ENCODE data around the gene CXCL17.

The CXCL17 gene

DNA sequence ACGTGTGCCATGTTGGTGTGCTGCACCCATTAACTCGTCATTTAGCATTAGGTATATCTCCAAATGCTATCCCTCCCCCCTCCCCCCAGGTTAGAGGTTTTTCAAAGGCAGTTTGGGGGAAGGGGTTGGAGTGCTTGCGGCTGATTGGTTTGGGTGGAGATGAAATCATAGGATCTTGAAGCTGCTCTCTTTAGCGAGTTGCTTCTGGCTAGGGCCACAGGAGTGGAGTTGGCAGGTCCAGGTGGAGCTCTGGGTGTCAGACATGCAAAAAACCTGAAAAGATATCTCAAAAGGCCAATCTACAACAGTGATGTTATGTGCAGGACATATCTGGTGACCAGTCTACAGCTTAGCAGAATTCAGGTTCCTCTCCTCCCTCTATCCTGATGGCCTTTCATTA lies 32.6 kb upstream of the CXCL17 start:
- H2AFZ ChIP-seq (ENCODE audit: low read length, unreplicated experiment) = no peak overlapping the region
- H3K27ac ChIP-seq (ENCODE audit: low read depth, low read length) = no peak overlapping the region
- no peaks in the 10 kb centered on the region for H3K27me3 ChIP-seq (ENCODE audit: insufficient read depth, low read length)
- H3K4me3 ChIP-seq (ENCODE audit: low read depth, low read length) = no peak overlapping the region
- H3K4me1 ChIP-seq (ENCODE audit: control insufficient read depth, insufficient read depth, low read length, unreplicated experiment) = peaks cover 14% of the 10 kb centered on the region
- no peaks in the 10 kb centered on the region for H3K36me3 ChIP-seq (ENCODE audit: insufficient read depth, low read length)
- no peaks in the 10 kb centered on the region for H3K79me2 ChIP-seq (ENCODE audit: control insufficient read depth, insufficient read depth, low read length, unreplicated experiment)

DNA sequence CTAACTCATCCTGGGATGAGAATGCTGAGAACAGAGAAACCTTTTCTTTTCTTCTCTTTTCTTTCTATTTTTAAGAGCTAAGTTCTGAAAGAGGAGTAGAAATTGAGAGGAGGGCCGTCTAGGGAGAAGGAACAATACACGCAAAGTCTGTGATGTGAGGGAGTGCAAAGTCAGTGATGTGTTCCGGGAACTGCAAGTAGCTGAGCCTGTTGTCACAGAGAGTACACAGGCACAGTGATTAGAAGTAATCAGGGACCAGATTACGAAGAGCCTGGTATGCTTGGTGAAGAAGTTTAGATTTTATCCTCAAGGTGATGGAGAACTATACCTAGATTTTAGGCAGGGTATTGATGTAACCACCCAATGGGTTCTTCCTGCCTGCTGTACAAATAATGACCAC lies 32.0 kb upstream of the CXCL17 start:
- Histone ChIP-seq H3K79me2 (ENCODE audit: control insufficient read depth, insufficient read depth, low read length, unreplicated experiment) (no peaks in the 10 kb centered on the region), H3K4me3 (ENCODE audit: low read depth, low read length) (no peak overlapping the region), H3K27ac (ENCODE audit: low read depth, low read length) (no peak overlapping the region), H2AFZ (ENCODE audit: low read length, unreplicated experiment) (no peak overlapping the region), H3K36me3 (ENCODE audit: insufficient read depth, low read length) (no peaks in the 10 kb centered on the region), H3K27me3 (ENCODE audit: insufficient read depth, low read length) (no peaks in the 10 kb centered on the region), H3K4me1 (ENCODE audit: control insufficient read depth, insufficient read depth, low read length, unreplicated experiment) (peaks cover 17% of the 10 kb centered on the region)

DNA sequence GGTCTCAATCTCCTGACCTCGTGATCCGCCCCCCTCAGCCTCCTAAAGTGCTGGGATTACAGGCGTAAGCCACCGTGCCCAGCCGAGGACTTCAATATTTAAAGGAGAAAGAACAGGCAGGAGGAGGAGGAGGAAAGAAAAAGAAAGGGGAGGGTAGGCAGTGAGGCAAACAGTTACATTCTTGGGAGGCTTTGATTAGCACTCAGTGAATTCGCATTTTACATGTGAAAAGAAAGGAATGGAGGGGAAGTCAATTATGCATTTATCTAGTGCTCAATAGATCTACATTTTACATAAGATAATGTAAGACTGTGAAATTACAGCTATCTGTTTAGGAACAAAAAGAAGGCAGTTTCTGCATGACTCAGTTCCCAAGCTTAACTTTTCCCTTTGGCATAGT lies 30.9 kb upstream of the CXCL17 start:
- H3K36me3 ChIP-seq (ENCODE audit: insufficient read depth, low read length) = no peaks in the 10 kb centered on the region
- H3K27me3 ChIP-seq (ENCODE audit: insufficient read depth, low read length) = no peaks in the 10 kb centered on the region
- no peaks in the 10 kb centered on the region for H3K79me2 ChIP-seq (ENCODE audit: control insufficient read depth, insufficient read depth, low read length, unreplicated experiment)
- no peak overlapping the region for H3K4me3 ChIP-seq (ENCODE audit: low read depth, low read length)
- H3K4me1 ChIP-seq (ENCODE audit: control insufficient read depth, insufficient read depth, low read length, unreplicated experiment) = peaks cover 21% of the 10 kb centered on the region
- H2AFZ ChIP-seq (ENCODE audit: low read length, unreplicated experiment) = no peak overlapping the region
- H3K27ac ChIP-seq (ENCODE audit: low read depth, low read length) = no peak overlapping the region

DNA sequence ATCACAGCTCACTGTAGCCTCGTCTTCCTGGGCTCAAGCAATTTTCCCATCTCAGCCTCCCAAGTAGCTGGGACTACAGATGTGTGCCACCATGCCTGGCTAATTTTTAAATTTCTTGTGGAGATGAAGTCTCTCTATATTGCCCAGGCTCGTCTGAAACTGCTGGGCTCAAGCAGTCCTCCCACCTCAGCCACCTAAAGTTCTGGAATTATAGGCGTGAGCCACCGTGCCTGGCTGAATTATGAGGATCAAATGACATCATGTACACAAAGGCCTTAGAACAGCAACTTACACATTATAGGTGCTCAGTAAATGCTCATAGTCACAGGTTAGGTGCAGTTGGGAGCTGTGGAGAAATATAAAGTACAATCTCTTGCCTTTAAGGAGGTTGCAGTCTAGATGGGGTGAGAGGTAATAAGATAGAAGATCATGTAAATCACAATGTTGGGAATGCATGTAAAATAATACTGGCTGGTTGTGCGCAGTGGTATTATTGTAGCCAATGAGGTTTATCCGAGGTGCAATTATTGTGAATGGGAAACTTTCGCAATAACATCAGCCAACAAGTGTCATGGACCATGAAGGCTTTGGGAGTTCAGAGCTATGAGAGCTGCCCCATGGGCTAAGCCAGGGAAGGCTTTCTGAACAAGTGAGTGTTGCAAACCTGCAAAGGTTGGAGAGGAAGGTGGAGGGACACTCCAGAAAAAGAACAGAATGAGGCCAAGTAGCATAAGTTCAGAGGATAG lies 29.8 kb upstream of the CXCL17 start:
- no peak overlapping the region for H3K27ac ChIP-seq (ENCODE audit: low read depth, low read length)
- H3K36me3 ChIP-seq (ENCODE audit: insufficient read depth, low read length) = no peaks in the 10 kb centered on the region
- no peaks in the 10 kb centered on the region for H3K79me2 ChIP-seq (ENCODE audit: control insufficient read depth, insufficient read depth, low read length, unreplicated experiment)
- no peak overlapping the region for H3K4me3 ChIP-seq (ENCODE audit: low read depth, low read length)
- H2AFZ ChIP-seq (ENCODE audit: low read length, unreplicated experiment) = no peak overlapping the region
- H3K4me1 ChIP-seq (ENCODE audit: control insufficient read depth, insufficient read depth, low read length, unreplicated experiment) = peaks cover 27% of the 10 kb centered on the region
- no peaks in the 10 kb centered on the region for H3K27me3 ChIP-seq (ENCODE audit: insufficient read depth, low read length)

DNA sequence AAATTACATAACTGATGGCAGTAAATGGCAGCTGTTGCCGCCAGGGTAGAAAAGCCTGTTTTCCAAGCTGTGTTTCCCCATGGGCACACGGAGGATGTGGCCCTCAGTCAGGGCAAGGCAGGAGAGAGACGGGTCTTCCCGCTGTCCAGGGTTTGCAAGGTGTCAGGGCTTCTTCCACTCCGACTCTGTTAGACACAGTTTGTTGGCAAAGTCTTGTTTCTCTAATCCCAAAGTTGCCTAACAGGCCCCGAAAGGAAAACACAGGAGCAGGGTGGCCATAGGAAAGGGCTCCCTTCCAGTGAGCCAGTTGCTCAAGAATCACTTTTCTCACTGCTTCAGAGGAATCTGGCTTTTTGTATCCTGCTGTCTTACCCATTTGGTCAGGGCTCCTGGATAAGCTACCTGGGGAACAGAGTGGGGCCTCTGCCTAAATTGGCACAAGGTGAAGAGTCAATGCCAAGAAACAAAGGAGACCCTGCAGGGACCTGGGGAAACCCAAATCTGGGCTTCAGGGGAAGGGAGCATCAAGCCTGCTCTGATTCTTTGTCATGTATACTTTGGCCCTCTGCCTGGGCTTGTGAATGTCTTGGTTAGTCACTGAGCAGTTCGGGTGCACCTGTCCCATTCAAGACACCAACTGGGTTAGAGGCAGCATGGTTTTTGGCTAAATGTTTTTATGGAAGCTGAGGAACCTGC lies 29.0 kb upstream of the CXCL17 start:
- H3K4me3 ChIP-seq (ENCODE audit: low read depth, low read length) = no peak overlapping the region

DNA sequence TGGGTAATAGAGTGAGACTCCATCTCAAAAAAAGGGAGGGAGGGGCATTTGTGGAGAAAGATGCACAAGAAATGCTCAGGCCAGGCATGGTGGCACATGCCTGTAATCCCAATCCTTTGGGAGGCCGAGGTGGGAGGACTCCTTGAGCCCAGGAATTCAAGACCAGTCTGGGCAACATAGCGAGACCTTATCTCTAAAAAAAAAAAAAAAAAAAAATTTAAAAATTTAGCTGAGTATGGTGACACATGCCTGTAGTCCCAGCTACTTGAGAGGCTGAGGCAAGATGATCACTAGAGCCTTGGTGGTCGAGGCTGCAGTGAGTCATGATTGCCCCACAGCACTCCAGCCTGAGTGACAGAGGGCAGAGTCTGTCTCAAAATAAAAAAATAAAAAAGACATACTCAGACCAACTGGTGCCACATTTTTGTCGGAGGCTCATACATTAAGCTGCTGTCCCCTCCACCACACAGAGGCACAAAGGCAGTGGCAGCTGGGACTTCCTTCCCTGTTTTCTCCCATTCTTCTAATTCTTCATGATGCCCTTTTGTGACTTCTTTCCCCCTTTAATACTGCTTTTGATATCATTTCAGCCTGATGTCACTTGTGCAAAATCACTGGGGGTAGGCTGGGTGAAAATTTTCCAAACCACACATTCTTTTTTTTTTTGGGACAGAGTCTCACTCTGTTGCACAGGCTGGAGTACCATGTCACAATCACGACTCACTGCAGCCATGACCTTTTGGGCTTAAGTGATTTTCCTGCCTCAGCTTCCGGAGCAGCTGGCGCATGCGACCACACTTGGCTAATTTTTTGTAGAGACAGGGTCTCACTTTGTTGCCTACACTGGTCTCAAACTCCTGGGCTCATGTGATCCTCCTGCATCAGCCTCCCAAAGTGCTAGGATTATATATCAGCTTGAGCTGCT lies 26.8 kb upstream of the CXCL17 start:
- peaks cover 46% of the 10 kb centered on the region for H3K4me1 ChIP-seq (ENCODE audit: control insufficient read depth, insufficient read depth, low read length, unreplicated experiment)

More for the DNA sequence above, 29.0 kb upstream of the CXCL17 start:
- H2AFZ ChIP-seq (ENCODE audit: low read length, unreplicated experiment) = no peak overlapping the region
- no peaks in the 10 kb centered on the region for H3K79me2 ChIP-seq (ENCODE audit: control insufficient read depth, insufficient read depth, low read length, unreplicated experiment)
- no peaks in the 10 kb centered on the region for H3K36me3 ChIP-seq (ENCODE audit: insufficient read depth, low read length)
- peaks cover 35% of the 10 kb centered on the region for H3K4me1 ChIP-seq (ENCODE audit: control insufficient read depth, insufficient read depth, low read length, unreplicated experiment)
- H3K27me3 ChIP-seq (ENCODE audit: insufficient read depth, low read length) = no peaks in the 10 kb centered on the region
- H3K27ac ChIP-seq (ENCODE audit: low read depth, low read length) = no peak overlapping the region

DNA sequence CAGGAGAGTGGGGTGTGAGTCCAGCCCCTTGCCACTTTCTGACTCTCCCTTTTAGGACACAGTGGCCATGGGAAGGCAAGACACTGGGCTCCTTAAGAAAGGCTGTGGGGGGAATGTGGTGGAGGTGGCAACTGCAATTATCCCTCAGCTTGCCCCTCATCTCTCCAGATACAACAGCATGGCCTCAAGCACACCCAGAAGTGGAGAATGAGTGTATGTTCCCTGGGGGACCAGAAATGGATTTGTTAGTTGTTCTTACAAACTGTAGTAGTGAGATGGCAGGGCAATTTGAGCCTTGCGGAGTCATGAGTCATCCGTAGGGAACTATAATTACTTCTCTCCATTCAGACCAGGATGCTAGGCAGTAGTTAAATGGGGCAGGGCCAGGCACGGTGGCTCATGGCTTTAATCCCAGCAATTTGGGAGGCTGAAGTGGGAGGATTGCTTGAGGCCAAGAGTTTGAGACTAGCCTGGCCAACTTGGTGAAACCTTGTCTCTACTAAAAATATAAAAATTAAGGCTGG lies 25.6 kb upstream of the CXCL17 start:
- Histone ChIP-seq H3K4me3 (ENCODE audit: low read depth, low read length) (no peak overlapping the region; the same call in 1 of the 2 replicates), H3K27me3 (ENCODE audit: insufficient read depth, low read length) (no peaks in the 10 kb centered on the region), H2AFZ (ENCODE audit: low read length, unreplicated experiment) (no peak overlapping the region), H3K79me2 (ENCODE audit: control insufficient read depth, insufficient read depth, low read length, unreplicated experiment) (no peaks in the 10 kb centered on the region), H3K27ac (ENCODE audit: low read depth, low read length) (peak overlapping the region; percentile 63), H3K36me3 (ENCODE audit: insufficient read depth, low read length) (no peaks in the 10 kb centered on the region), H3K4me1 (ENCODE audit: control insufficient read depth, insufficient read depth, low read length, unreplicated experiment) (peaks cover 46% of the 10 kb centered on the region)

More for the DNA sequence above, 26.8 kb upstream of the CXCL17 start:
- no peaks in the 10 kb centered on the region for H3K27me3 ChIP-seq (ENCODE audit: insufficient read depth, low read length)
- no peak overlapping the region for H3K4me3 ChIP-seq (ENCODE audit: low read depth, low read length)
- H3K27ac ChIP-seq (ENCODE audit: low read depth, low read length) = peak overlapping the region; percentile 42; the same call in 1 of the 2 replicates
- no peaks in the 10 kb centered on the region for H3K79me2 ChIP-seq (ENCODE audit: control insufficient read depth, insufficient read depth, low read length, unreplicated experiment)
- no peak overlapping the region for H2AFZ ChIP-seq (ENCODE audit: low read length, unreplicated experiment)
- no peaks in the 10 kb centered on the region for H3K36me3 ChIP-seq (ENCODE audit: insufficient read depth, low read length)

DNA sequence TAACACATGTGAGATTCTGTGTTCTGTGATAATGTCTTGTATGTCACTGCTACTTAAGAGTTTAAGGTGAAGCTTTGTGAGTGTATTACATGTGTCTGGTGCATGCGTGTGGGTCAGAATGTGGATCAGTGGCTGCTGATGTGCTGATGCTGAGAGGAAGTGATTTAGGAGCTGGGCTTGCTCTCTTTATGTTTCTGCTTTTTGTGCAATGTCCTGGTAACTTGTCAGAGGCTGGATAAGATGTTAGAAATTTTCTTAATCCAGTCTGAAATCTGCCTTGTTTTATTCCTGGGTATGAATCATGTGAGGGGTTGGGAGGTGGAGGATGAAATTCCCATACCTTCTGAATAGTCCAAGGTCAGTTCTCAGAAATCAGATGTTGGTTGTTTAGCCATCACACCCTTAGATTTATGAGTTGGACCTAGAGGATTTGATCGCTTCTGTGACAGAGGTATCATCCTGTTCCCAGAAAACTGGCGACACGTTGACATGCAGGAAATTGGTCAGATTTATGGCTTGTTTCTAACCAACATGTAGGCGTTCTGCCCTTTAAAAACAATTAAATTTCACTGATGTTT lies 24.5 kb upstream of the CXCL17 start:
- peak overlapping the region; percentile 65 for H3K27ac ChIP-seq (ENCODE audit: low read depth, low read length)
- H3K4me3 ChIP-seq (ENCODE audit: low read depth, low read length) = no peak overlapping the region
- H3K79me2 ChIP-seq (ENCODE audit: control insufficient read depth, insufficient read depth, low read length, unreplicated experiment) = no peaks in the 10 kb centered on the region
- H3K36me3 ChIP-seq (ENCODE audit: insufficient read depth, low read length) = no peaks in the 10 kb centered on the region
- no peak overlapping the region for H2AFZ ChIP-seq (ENCODE audit: low read length, unreplicated experiment)
- H3K4me1 ChIP-seq (ENCODE audit: control insufficient read depth, insufficient read depth, low read length, unreplicated experiment) = peaks cover 46% of the 10 kb centered on the region
- H3K27me3 ChIP-seq (ENCODE audit: insufficient read depth, low read length) = no peaks in the 10 kb centered on the region

DNA sequence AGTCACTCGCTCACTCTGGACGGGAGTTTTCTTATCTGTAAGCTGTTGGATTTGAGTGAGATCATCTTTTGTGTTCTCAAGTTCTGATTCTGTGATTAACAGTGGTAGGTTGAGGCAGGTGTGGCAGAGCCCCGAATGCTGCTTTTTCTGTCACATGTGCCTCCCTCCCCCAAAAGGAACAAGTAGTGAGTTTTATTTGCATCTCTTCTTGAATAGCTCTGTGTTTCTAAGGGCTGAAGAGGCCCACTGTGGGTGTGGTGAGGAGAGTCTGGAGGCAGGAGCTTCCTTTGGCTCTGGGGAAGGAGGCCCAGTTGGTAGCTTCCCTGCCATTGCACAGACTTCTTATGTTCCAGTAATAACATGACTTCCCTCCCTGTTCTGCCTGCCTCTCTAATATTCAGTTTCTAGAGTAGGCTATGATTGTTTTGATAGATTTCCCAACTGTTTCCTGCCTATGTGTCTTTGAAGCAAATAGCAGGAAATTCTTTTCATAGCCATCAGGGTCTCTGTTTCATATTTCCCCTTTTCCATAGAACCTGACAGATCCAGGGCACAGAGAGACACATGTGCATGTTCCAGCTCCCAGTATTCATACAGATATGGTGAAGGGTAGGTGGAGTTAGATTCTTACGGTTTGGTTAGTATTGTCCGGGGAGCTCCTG lies 23.9 kb upstream of the CXCL17 start:
- peaks cover 39% of the 10 kb centered on the region for H3K4me1 ChIP-seq (ENCODE audit: control insufficient read depth, insufficient read depth, low read length, unreplicated experiment)
- no peaks in the 10 kb centered on the region for H3K36me3 ChIP-seq (ENCODE audit: insufficient read depth, low read length)
- no peaks in the 10 kb centered on the region for H3K27me3 ChIP-seq (ENCODE audit: insufficient read depth, low read length)
- H2AFZ ChIP-seq (ENCODE audit: low read length, unreplicated experiment) = no peak overlapping the region
- H3K4me3 ChIP-seq (ENCODE audit: low read depth, low read length) = no peak overlapping the region
- no peaks in the 10 kb centered on the region for H3K79me2 ChIP-seq (ENCODE audit: control insufficient read depth, insufficient read depth, low read length, unreplicated experiment)
- peak overlapping the region; percentile 65 for H3K27ac ChIP-seq (ENCODE audit: low read depth, low read length)
